GM12878 (cell line): Measurements from ENCODE around the gene APLP2. TPM values are rescaled to one million over a fixed set of nuclear protein-coding genes. Genes with fewer than 3 reads are reported as not detected.

Experiments used
- ATAC-seq: fragments of 200-7000 bp; cut with Tn5 transposase; 3 replicates; pipeline ENCODE4 v1.9.1; 2020; ENCODE audit warnings: mild to moderate bottlenecking, moderate library complexity
- BruUV-seq: library from RNA; stranded (reverse); fragments of 400-500 nt; replicated peaks from 2 replicates; lab custom pipeline; 2021; lab: Mats Ljungman, UMichigan
- CTCF ChIA-PET: fragments of 300-600 bp; sonication (Branson Sonifier 250); formaldehyde crosslinking; extraction: SDS; loops from one replicate; lab custom pipeline; 2021; ENCODE audit warnings: inconsistent platforms; lab: Yijun Ruan, JAX
- POLR2A ChIA-PET: fragments of 350-600 bp; formaldehyde crosslinking; extraction: SDS; loops from one replicate; lab custom pipeline; 2021; ENCODE audit warnings: inconsistent platforms; lab: Charles Lee
- RAD21 ChIA-PET: fragments of 300-600 bp; sonication (Branson Sonifier 250); formaldehyde crosslinking; loops from one replicate; lab custom pipeline; 2023; ENCODE audit warnings: antibody characterized with exemption; ENCODE audit not compliant: unreplicated experiment; lab: Charles Lee
- SMC1A ChIA-PET: fragments of 300-600 bp; sonication (Branson Sonifier 250); formaldehyde crosslinking; loops from one replicate; lab custom pipeline; 2023; ENCODE audit not compliant: unreplicated experiment, uncharacterized antibody; lab: Charles Lee
- DNase-seq: peaks from one replicate; pipeline ENCODE4 v3.0.0-alpha.2; 2011; ENCODE audit warnings: low read depth, low spot score
- FAIRE-seq: peaks from 3 replicates; lab custom pipeline; 2011; peaks lifted over from hg19 to GRCh38; lab: Jason Lieb, UNC
- H2AFZ ChIP-seq: 2 replicates; pipeline ENCODE4 v1.6.0; 2011; ENCODE audit warnings: low read depth, low read length, control low read depth; ENCODE audit not compliant: control insufficient read depth
- H3K27ac ChIP-seq: 2 replicates; pipeline ENCODE4 v1.5.1; 2011; ENCODE audit warnings: control low read depth; ENCODE audit not compliant: control insufficient read depth, insufficient read depth
- H3K27me3 ChIP-seq, 2 experiments: replicated peaks in 1 of 2; 2 replicates each; pipeline versions ENCODE4 v1.6.0 to v1.6.1; 2011; ENCODE audit warnings: low read length in 1 of 2; ENCODE audit not compliant: control insufficient read depth in 2 of 2, insufficient read depth in 2 of 2
- H3K36me3 ChIP-seq, 2 experiments: 2 replicates each; pipeline ENCODE4 v1.5.1; 2011; ENCODE audit warnings: low read length in 1 of 2; ENCODE audit not compliant: control insufficient read depth in 2 of 2, insufficient read depth in 2 of 2
- H3K4me1 ChIP-seq: 2 replicates; pipeline ENCODE4 v1.6.1; 2011; ENCODE audit warnings: mild to moderate bottlenecking, low read length, moderate library complexity, mixed read lengths; ENCODE audit not compliant: control insufficient read depth, insufficient read depth
- H3K4me2 ChIP-seq: 2 replicates; pipeline ENCODE4 v1.6.0; 2011; ENCODE audit warnings: control low read depth; ENCODE audit not compliant: control insufficient read depth, insufficient read depth
- H3K4me3 ChIP-seq: fragments of 200-600 bp; sonication (generic); 2 replicates; pipeline ENCODE4 v1.5.1; 2016
- H3K79me2 ChIP-seq: 2 replicates; pipeline ENCODE4 v1.6.0; 2011; ENCODE audit warnings: low read length; ENCODE audit not compliant: control insufficient read depth, insufficient read depth
- H3K9ac ChIP-seq: 2 replicates; pipeline ENCODE4 v1.8.0; 2011; ENCODE audit warnings: low read length, control low read depth, mixed read lengths; ENCODE audit not compliant: control insufficient read depth, insufficient read depth
- H3K9me3 ChIP-seq: replicated peaks from 3 replicates; pipeline ENCODE4 v1.5.1; 2011; ENCODE audit warnings: mild to moderate bottlenecking, low read length; ENCODE audit not compliant: control insufficient read depth, insufficient read depth
- H4K20me1 ChIP-seq: 2 replicates; pipeline ENCODE4 v1.6.0; 2011; ENCODE audit not compliant: control insufficient read depth, insufficient read depth
- ASH2L ChIP-seq: fragments of 300-600, 200-600 bp; sonication (generic); IDR thresholded peaks from 2 replicates; pipeline ENCODE4 v1.6.1; 2017; ENCODE audit warnings: low read depth, mild to moderate bottlenecking, borderline replicate concordance
- ATF2 ChIP-seq: IDR thresholded peaks from 2 replicates; pipeline ENCODE4 v1.6.1; 2012; ENCODE audit warnings: low read length, inconsistent platforms
- GABPA ChIP-seq: IDR thresholded peaks from 2 replicates; pipeline ENCODE4 v1.6.1; 2014; ENCODE audit warnings: antibody characterized with exemption, low read depth, mild to moderate bottlenecking, inconsistent platforms
- MTA2 ChIP-seq: fragments of 450-650 bp; IDR thresholded peaks from 2 replicates; pipeline ENCODE4 v1.6.1; 2016; ENCODE audit warnings: low read depth, mild to moderate bottlenecking, moderate library complexity
- RB1 ChIP-seq: fragments of 450-650 bp; formaldehyde crosslinking; IDR thresholded peaks from 2 replicates; pipeline ENCODE4 v1.6.1; 2017; ENCODE audit warnings: mild to moderate bottlenecking, borderline replicate concordance
- SMARCA5 ChIP-seq: fragments of 450-650 bp; IDR thresholded peaks from 2 replicates; pipeline ENCODE4 v1.6.1; 2017; ENCODE audit warnings: mild to moderate bottlenecking
- ZBED1 ChIP-seq: IDR thresholded peaks from 2 replicates; pipeline ENCODE4 v1.6.1; 2016; ENCODE audit warnings: borderline replicate concordance
- ZNF384 ChIP-seq: IDR thresholded peaks from 2 replicates; pipeline ENCODE4 v1.6.1; 2012; ENCODE audit warnings: low read depth, mild to moderate bottlenecking, low read length, improper control_type of control experiment, borderline replicate concordance
- WGBS: methylation state at CpG from one replicate; pipeline ENCODE4 v1.1.6; 2016; ENCODE audit warnings: low lambda C conversion rate; ENCODE audit not compliant: insufficient replicate concordance, insufficient coverage; ENCODE audit errors: missing lambda C conversion rate; 5-methylcytosine and 5-hydroxymethylcytosine counted together
- in situ Hi-C: fragments of 300-500 bp; cut with MboI; formaldehyde crosslinking; loops from 9 replicates; pipeline ENCODE4 v1.14.3; 2018; ENCODE audit warnings: mixed read lengths
- intact Hi-C: fragments of 100-400 bp; cut with micrococcal nuclease; formaldehyde crosslinking; loops from one replicate; pipeline ENCODE4 v1.14.2; 2022; ENCODE audit not compliant: unreplicated experiment
- polyA plus RNA-seq, 11 experiments: library from polyadenylated mRNA; depleted of rRNA in 4 of 11; unstranded in 6 of 11; stranded (reverse) in 5 of 11; fragments of >200 nt; fragmentation: Nextera tagmentation in 4 of 11; fragmentation: Illumina TruSeq in 1 of 11; extraction: Ambion mirVana in 4 of 11; extraction: Trizol in 1 of 11; gene quantifications; 1 replicate in 1 of 11; 2 replicates in 10 of 11; pipeline versions ENCODE4 v1.2.1 to v1.2.3, GENCODE V29; 2011 to 2016; ENCODE audit warnings: inconsistent platforms in 2 of 11, missing spikeins in 2 of 11, low read depth in 1 of 11
- total RNA-seq, 4 experiments: library from RNA; depleted of rRNA in 3 of 4; stranded (reverse); fragments of >200 nt in 3 of 4; fragmentation: Illumina TruSeq in 1 of 4; extraction: Trizol in 1 of 4; gene quantifications; 2 replicates each; pipeline versions ENCODE4 v1.2.1 to v1.2.3, GENCODE V29; 2013 to 2021
- TF ChIP-seq, protein P1 (sequence below): fragments of 450-650 bp; IDR thresholded peaks from 2 replicates; pipeline ENCODE4 v1.6.1; 2016; ENCODE audit warnings: mild to moderate bottlenecking

The APLP2 gene
- total and polyA plus RNA-seq, 10 of the 15 experiments (the other 5 are each of a cell fraction or from before 2014, with no cell fraction given): 2.3 to 38.8 (median 21.3) TPM

DNA sequence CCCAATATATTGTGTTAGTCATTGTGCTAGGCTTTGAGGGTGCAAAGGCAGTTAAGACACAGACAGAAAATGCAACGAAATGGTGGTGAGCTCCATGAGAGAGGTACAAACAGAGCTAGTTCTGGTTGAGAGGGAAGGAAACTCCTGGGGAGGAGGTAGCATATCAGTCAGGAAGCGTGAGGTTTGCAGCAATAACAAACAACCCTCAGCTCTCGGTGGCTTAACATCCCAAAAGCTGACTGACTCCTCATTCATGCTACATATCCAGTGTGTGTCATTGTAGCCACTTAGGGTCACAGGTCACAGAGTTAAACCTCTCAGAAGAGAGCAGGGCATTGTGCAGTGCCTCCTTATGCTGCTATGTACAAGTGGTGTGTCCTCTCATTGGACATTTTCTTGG is 88.1 kb downstream of the APLP2 start (continued):
- TF ChIP-seq, protein P1, sequence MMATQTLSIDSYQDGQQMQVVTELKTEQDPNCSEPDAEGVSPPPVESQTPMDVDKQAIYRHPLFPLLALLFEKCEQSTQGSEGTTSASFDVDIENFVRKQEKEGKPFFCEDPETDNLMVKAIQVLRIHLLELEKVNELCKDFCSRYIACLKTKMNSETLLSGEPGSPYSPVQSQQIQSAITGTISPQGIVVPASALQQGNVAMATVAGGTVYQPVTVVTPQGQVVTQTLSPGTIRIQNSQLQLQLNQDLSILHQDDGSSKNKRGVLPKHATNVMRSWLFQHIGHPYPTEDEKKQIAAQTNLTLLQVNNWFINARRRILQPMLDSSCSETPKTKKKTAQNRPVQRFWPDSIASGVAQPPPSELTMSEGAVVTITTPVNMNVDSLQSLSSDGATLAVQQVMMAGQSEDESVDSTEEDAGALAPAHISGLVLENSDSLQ: no peak

DNA sequence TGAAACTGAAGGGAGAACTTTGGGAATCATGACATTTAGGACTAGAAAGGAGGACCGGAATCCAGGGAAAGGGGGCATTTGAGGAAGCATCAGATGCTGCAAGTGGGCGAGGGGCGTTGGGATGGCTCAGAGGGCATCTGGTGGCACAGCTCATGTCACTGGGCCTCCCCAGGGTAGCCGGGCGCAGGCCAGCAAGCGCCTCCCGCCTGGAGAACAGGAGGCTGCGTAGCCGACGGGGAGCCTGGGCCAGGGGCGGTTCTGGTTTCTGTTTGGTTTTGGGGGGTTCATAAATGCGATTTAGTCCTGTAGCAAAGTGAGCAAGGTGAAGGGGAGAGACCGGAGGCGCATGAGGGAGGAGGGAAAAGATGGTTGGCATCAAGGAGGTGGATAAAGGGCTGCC is 89.4 kb downstream of the APLP2 start:
- no peaks in the 10 kb centered on the region for H3K79me2 ChIP-seq
- in situ Hi-C loops: no loop called here
- no peak overlapping the region for H3K4me3 ChIP-seq
- ChIA-PET SMC1A (interaction anchor here (1.3 kb wide), 1 partner anchor 12 kb away, joined by 3 read pairs; no protein-coding TSS in a partner anchor), RAD21 (no interaction called here), POLR2A (no interaction called here), CTCF (interaction anchor here (3.3 kb wide), 1 partner anchor 9 kb away, joined by 10 read pairs; no protein-coding TSS in a partner anchor)
- intact Hi-C loops: no loop called here
- H3K36me3 ChIP-seq: no peaks in the 10 kb centered on the region
- DNase-seq: no peak
- no peaks in the 10 kb centered on the region for H3K9me3 ChIP-seq
- H3K27ac ChIP-seq: no peak overlapping the region
- H3K4me2 ChIP-seq: no peak overlapping the region
- no peak overlapping the region for H2AFZ ChIP-seq
- no peak overlapping the region for H3K9ac ChIP-seq
- no peak for FAIRE-seq
- no peaks in the 10 kb centered on the region; the same call in 1 of the 2 replicates for H4K20me1 ChIP-seq
- TF ChIP-seq MTA2: no peak
- TF ChIP-seq ZBED1: no peak
- no peak for TF ChIP-seq SMARCA5
- TF ChIP-seq RB1: no peak
- TF ChIP-seq GABPA: no peak
- TF ChIP-seq ASH2L: no peak
- TF ChIP-seq ZNF384: no peak
- no peak for TF ChIP-seq ATF2
- no peak for ATAC-seq
- BruUV-seq: no TSS peak
- WGBS: 81% methylated on average over 14 of the region's 14 CpGs
- H3K27me3 ChIP-seq: peaks cover 16 to 17% of the 10 kb centered on the region in 2 experiments
- H3K4me1 ChIP-seq: peaks cover 8% of the 10 kb centered on the region; the same call in 1 of the 2 replicates
